BLaER1 treated with 17β-estradiol and CSF1 and Interleukin-3, amounts not matched to agents 10 nM and 100 nM (cell line): ENCODE results near the gene FBXW11.

Experiments used
- H3K27ac ChIP-seq, 11 experiments: shearing (Covaris generic); formaldehyde crosslinking; 2 replicates each; pipeline ENCODE4 v1.8.1; 2022
- H3K27me3 ChIP-seq, 11 experiments: shearing (Covaris generic); formaldehyde crosslinking; 2 replicates each; pipeline ENCODE4 v1.8.1; 2022
- H3K36me3 ChIP-seq, 11 experiments: shearing (Covaris generic); formaldehyde crosslinking; 2 replicates each; pipeline ENCODE4 v1.8.1; 2022
- H3K4me1 ChIP-seq, 10 experiments: shearing (Covaris generic); formaldehyde crosslinking; 2 replicates each; pipeline ENCODE4 v1.8.1; 2022
- H3K4me2 ChIP-seq, 11 experiments: shearing (Covaris generic); formaldehyde crosslinking; 2 replicates each; pipeline ENCODE4 v1.8.1; 2022
- H3K4me3 ChIP-seq, 10 experiments: shearing (Covaris generic); formaldehyde crosslinking; 2 replicates each; pipeline ENCODE4 v1.8.1; 2022
- H3K9ac ChIP-seq, 11 experiments: shearing (Covaris generic); formaldehyde crosslinking; 2 replicates each; pipeline ENCODE4 v1.8.1; 2022
- H3K9me3 ChIP-seq, 11 experiments: shearing (Covaris generic); formaldehyde crosslinking; replicated peaks in 1 of 11; 2 replicates each; pipeline ENCODE4 v1.8.1; 2022
- H4K20me1 ChIP-seq, 11 experiments: shearing (Covaris generic); formaldehyde crosslinking; 2 replicates each; pipeline ENCODE4 v1.8.1; 2022
- Cebpa-rat ChIP-seq, 11 experiments: shearing (Covaris generic); IDR thresholded peaks; 2 replicates each; pipeline ENCODE4 v1.8.1; 2022

Gene FBXW11

GRCh38 chr5:171839112-171839511 is 167.3 kb downstream of the FBXW11 start:
- H3K9ac ChIP-seq, result no peak overlapping the region
- no peak overlapping the region for H3K27ac ChIP-seq
- H3K4me2 ChIP-seq, result no peak overlapping the region
- H3K9me3 ChIP-seq, result peaks cover 0 to 3% (median 0%) of the 10 kb centered on the region in 11 experiments; a peak in 3 of 22 replicates
- H4K20me1 ChIP-seq, result no peaks in the 10 kb centered on the region
- no peak overlapping the region for H3K4me3 ChIP-seq
- no peaks in the 10 kb centered on the region for H3K36me3 ChIP-seq
- peaks cover 0 to 11% (median 7%) of the 10 kb centered on the region in 10 experiments; a peak in 12 of 20 replicates for H3K4me1 ChIP-seq
- TF ChIP-seq Cebpa-rat (IDR thresholded peaks at IDR 0.05), result no peak
- H3K27me3 ChIP-seq, result no peaks in the 10 kb centered on the region

GRCh38 chr5:171838066-171838465 is 168.4 kb downstream of the FBXW11 start:
- TF ChIP-seq Cebpa-rat (IDR thresholded peaks at IDR 0.05), result no peak
- no peak overlapping the region for H3K27ac ChIP-seq

GRCh38 chr5:171837522-171837921 is 168.9 kb downstream of the FBXW11 start:
- no peak for TF ChIP-seq Cebpa-rat (IDR thresholded peaks at IDR 0.05)
- Histone ChIP-seq H3K27ac (no peak overlapping the region), H4K20me1 (no peaks in the 10 kb centered on the region), H3K4me1 (peaks cover 0 to 11% (median 7%) of the 10 kb centered on the region in 10 experiments; a peak in 12 of 20 replicates), H3K9ac (no peak overlapping the region), H3K36me3 (no peaks in the 10 kb centered on the region), H3K4me2 (no peak overlapping the region), H3K9me3 (peaks cover 0 to 18% (median 10%) of the 10 kb centered on the region in 11 experiments; a peak in 14 of 22 replicates), H3K27me3 (no peaks in the 10 kb centered on the region), H3K4me3 (no peak overlapping the region)

More at GRCh38 chr5:171838066-171838465, 168.4 kb downstream of the FBXW11 start:
- H3K36me3 ChIP-seq, result no peaks in the 10 kb centered on the region
- H3K9ac ChIP-seq, result no peak overlapping the region
- H3K9me3 ChIP-seq, result peaks cover 0 to 12% (median 6%) of the 10 kb centered on the region in 11 experiments; a peak in 13 of 22 replicates
- no peaks in the 10 kb centered on the region for H4K20me1 ChIP-seq
- no peaks in the 10 kb centered on the region for H3K27me3 ChIP-seq
- H3K4me1 ChIP-seq, result peaks cover 0 to 11% (median 7%) of the 10 kb centered on the region in 10 experiments; a peak in 12 of 20 replicates
- no peak overlapping the region for H3K4me2 ChIP-seq
- H3K4me3 ChIP-seq, result no peak overlapping the region

- Histone ChIP-seq H3K36me3 (no peaks in the 10 kb centered on the region; a peak in 1 of 22 replicates), H3K27me3 (no peaks in the 10 kb centered on the region), H3K9ac (no peak overlapping the region), H3K4me3 (no peak overlapping the region), H3K27ac (no peak overlapping the region), H4K20me1 (no peaks in the 10 kb centered on the region), H3K4me1 (peaks cover 0 to 3% (median 0%) of the 10 kb centered on the region in 10 experiments; a peak in 4 of 20 replicates), H3K4me2 (no peak overlapping the region), H3K9me3 (peaks cover 16 to 37% (median 25%) of the 10 kb centered on the region in 11 experiments; a peak in 18 of 22 replicates)
- no peak for TF ChIP-seq Cebpa-rat (IDR thresholded peaks at IDR 0.05)
Observed at GRCh38 chr5:171835066-171835465, 171.4 kb downstream of the FBXW11 start.

GRCh38 chr5:171834461-171834860 is 172.0 kb downstream of the FBXW11 start:
- Histone ChIP-seq H3K4me2 (no peak overlapping the region), H3K9ac (no peak overlapping the region), H3K4me3 (no peak overlapping the region), H3K9me3 (peaks cover 16 to 43% (median 25%) of the 10 kb centered on the region in 11 experiments; a peak in 18 of 22 replicates), H3K36me3 (no peaks in the 10 kb centered on the region; a peak in 1 of 22 replicates), H3K27ac (no peak overlapping the region), H3K4me1 (no peaks in the 10 kb centered on the region; a peak in 1 of 20 replicates), H4K20me1 (no peaks in the 10 kb centered on the region), H3K27me3 (no peaks in the 10 kb centered on the region)
- TF ChIP-seq Cebpa-rat (IDR thresholded peaks at IDR 0.05), result no peak

GRCh38 chr5:171832775-171833174 is 173.7 kb downstream of the FBXW11 start:
- peaks cover 16 to 50% (median 28%) of the 10 kb centered on the region in 11 experiments; a peak in 18 of 22 replicates for H3K9me3 ChIP-seq
- no peak overlapping the region for H3K27ac ChIP-seq
- no peak overlapping the region for H3K4me2 ChIP-seq
- H3K9ac ChIP-seq, result no peak overlapping the region
- no peaks in the 10 kb centered on the region; a peak in 1 of 22 replicates for H3K36me3 ChIP-seq
- H3K4me1 ChIP-seq, result no peaks in the 10 kb centered on the region; a peak in 1 of 20 replicates
- no peak for TF ChIP-seq Cebpa-rat (IDR thresholded peaks at IDR 0.05)
- no peak overlapping the region for H3K4me3 ChIP-seq
- H4K20me1 ChIP-seq, result no peaks in the 10 kb centered on the region
- H3K27me3 ChIP-seq, result no peaks in the 10 kb centered on the region

- no peak for TF ChIP-seq Cebpa-rat (IDR thresholded peaks at IDR 0.05)
- no peaks in the 10 kb centered on the region for H4K20me1 ChIP-seq
- H3K4me3 ChIP-seq, result no peak overlapping the region
- H3K9me3 ChIP-seq, result peaks cover 16 to 50% (median 28%) of the 10 kb centered on the region in 11 experiments; a peak in 18 of 22 replicates
- H3K4me1 ChIP-seq, result no peaks in the 10 kb centered on the region; a peak in 1 of 20 replicates
- no peak overlapping the region for H3K9ac ChIP-seq
- no peak overlapping the region for H3K4me2 ChIP-seq
- H3K27me3 ChIP-seq, result no peaks in the 10 kb centered on the region
- no peaks in the 10 kb centered on the region; a peak in 1 of 22 replicates for H3K36me3 ChIP-seq
- no peak overlapping the region for H3K27ac ChIP-seq
Observed at GRCh38 chr5:171830686-171831085, 175.8 kb downstream of the FBXW11 start.

GRCh38 chr5:171827162-171827561 is 179.3 kb downstream of the FBXW11 start:
- Histone ChIP-seq H3K4me1 (no peaks in the 10 kb centered on the region), H3K27ac (no peak overlapping the region), H3K9me3 (peaks cover 10 to 32% (median 16%) of the 10 kb centered on the region in 11 experiments; a peak in 17 of 22 replicates), H3K4me2 (no peak overlapping the region), H3K9ac (no peak overlapping the region), H4K20me1 (no peaks in the 10 kb centered on the region), H3K27me3 (no peaks in the 10 kb centered on the region), H3K4me3 (no peak overlapping the region), H3K36me3 (no peaks in the 10 kb centered on the region; a peak in 1 of 22 replicates)
- no peak for TF ChIP-seq Cebpa-rat (IDR thresholded peaks at IDR 0.05)

GRCh38 chr5:171826132-171826531 is 180.3 kb downstream of the FBXW11 start:
- Histone ChIP-seq H3K27ac (no peak overlapping the region), H3K9ac (no peak overlapping the region), H3K9me3 (peaks cover under 1 to 23% (median 9%) of the 10 kb centered on the region in 11 experiments; a peak in 17 of 22 replicates), H3K27me3 (no peaks in the 10 kb centered on the region), H3K4me3 (no peak overlapping the region), H4K20me1 (no peaks in the 10 kb centered on the region), H3K4me1 (no peaks in the 10 kb centered on the region), H3K4me2 (no peak overlapping the region), H3K36me3 (no peaks in the 10 kb centered on the region)
- no peak for TF ChIP-seq Cebpa-rat (IDR thresholded peaks at IDR 0.05)

GRCh38 chr5:171825051-171825450 is 181.4 kb downstream of the FBXW11 start:
- Histone ChIP-seq H3K9ac (no peak overlapping the region), H3K4me2 (no peak overlapping the region), H3K27me3 (no peaks in the 10 kb centered on the region), H4K20me1 (no peaks in the 10 kb centered on the region), H3K9me3 (peaks cover 0 to 13% (median 7%) of the 10 kb centered on the region in 11 experiments; a peak in 10 of 22 replicates), H3K4me3 (no peak overlapping the region), H3K36me3 (no peaks in the 10 kb centered on the region), H3K27ac (no peak overlapping the region), H3K4me1 (no peaks in the 10 kb centered on the region)
- TF ChIP-seq Cebpa-rat (IDR thresholded peaks at IDR 0.05), result no peak
